ENCODE results near the gene MPPED1. TPM values are rescaled to one million over a fixed set of nuclear protein-coding genes. Genes with fewer than 3 reads are reported as not detected.

MPPED1 gene
- total RNA-seq, 4 donors from 2014 or later: not detected

DNA sequence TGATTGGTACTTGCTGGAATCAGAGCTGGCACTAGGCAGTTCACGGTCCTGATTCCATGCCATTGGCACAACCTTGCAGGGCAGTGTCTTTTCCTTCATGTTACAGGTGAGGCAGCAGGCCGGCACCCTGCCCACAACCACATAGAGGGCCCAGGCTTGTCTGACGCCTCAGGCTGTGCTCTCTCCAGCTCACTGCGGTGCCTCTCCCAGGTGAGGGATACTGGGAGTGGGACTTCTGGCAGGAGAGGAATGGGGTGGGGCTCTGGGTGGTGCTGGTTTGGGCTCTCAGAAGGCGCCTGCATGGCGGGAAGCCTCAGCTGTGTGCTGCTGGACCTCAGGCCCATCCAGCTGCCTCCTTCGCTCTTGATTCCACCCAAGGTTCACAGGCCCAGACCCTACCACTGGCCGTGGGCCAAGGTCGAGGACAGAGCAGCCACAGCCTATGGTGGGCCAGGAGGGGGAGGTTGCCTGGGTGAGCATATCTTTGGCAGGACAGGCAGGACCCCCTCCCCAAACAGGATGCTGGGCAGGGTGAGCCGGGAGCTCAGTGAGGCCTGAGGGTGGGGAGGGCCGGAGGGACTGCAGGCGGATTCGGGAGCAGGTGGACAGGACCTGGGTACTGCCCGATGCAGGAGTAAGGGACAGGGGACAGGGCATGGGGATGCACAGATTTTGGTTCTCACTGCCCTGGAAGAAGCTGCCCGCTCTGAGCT, 7.0 kb upstream of the MPPED1 start:
- TF ChIP-seq, protein P1, sequence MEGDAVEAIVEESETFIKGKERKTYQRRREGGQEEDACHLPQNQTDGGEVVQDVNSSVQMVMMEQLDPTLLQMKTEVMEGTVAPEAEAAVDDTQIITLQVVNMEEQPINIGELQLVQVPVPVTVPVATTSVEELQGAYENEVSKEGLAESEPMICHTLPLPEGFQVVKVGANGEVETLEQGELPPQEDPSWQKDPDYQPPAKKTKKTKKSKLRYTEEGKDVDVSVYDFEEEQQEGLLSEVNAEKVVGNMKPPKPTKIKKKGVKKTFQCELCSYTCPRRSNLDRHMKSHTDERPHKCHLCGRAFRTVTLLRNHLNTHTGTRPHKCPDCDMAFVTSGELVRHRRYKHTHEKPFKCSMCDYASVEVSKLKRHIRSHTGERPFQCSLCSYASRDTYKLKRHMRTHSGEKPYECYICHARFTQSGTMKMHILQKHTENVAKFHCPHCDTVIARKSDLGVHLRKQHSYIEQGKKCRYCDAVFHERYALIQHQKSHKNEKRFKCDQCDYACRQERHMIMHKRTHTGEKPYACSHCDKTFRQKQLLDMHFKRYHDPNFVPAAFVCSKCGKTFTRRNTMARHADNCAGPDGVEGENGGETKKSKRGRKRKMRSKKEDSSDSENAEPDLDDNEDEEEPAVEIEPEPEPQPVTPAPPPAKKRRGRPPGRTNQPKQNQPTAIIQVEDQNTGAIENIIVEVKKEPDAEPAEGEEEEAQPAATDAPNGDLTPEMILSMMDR (IDR thresholded peaks at IDR 0.05; ENCODE audit: low read depth): no peak

GRCh38 chr22:43406186-43406790, 5.5 kb upstream of the MPPED1 start:
- TF ChIP-seq, protein P1 (IDR thresholded peaks at IDR 0.05; ENCODE audit: low read depth): no peak

DNA sequence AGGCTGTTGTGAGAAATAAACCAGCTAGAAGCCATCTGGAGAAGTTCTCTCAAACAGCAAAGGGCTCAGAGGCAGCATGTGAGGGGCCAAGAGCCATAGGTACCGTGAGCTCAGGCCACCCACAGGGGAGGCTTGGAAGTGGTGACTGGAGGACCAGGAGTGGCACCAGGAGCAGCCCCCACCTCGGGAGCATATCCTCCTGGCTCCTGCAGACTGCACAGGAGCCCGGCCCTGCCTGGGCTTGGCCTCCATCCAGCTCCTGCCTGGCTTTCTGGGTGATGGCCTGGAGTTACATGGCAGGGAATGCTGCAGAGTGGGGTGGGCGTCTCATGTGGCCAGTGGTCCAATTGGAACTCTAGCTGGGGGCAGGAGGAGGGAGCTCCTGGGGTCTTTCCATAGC, 4.2 kb upstream of the MPPED1 start:
- TF ChIP-seq, protein P1 (IDR thresholded peaks at IDR 0.05; ENCODE audit: low read depth): no peak

GRCh38 chr22:43408009-43408408, 3.8 kb upstream of the MPPED1 start:
- TF ChIP-seq, protein P1 (IDR thresholded peaks at IDR 0.05; ENCODE audit: low read depth): no peak

DNA sequence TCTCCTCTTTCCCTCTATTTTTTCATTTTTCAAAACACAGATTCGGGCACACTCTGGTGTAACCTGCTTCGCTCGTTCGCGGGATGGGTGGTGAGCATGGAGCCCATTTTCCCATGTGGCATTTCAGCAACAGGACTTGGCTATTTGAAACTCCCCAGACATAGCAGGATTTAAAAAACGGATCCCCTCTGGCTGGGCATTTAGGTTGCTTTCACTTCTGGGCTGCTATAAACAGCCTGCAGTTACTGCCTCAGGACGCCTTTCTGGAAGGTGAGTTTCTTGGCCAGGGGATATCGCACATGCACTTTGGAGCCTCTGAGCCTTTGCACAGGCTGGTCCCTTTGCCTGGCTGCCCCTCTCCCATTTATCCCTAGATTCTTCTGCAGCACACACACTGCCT, 2.8 kb upstream of the MPPED1 start:
- TF ChIP-seq, protein P1 (IDR thresholded peaks at IDR 0.05; ENCODE audit: low read depth): no peak

DNA sequence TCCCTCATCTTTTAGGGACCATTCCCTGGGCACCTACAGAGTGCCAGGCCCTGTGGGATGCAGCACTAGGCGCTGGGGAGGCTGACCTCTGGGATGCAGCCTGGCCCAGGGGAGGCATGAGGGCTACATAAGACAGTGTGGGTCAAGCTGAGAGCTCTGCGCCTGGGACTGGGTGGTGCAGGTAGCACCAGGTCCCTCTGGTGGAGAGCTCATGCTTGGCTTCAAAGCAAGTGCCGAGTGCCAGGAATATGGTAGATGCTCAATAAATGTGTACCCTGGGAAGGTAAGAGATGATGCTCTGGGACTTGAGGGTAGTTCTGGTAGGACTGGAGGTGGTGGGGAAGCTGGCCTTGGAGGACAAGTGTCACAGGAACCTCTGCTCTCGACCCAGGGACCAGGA, 2.0 kb upstream of the MPPED1 start:
- TF ChIP-seq, protein P1 (IDR thresholded peaks at IDR 0.05; ENCODE audit: low read depth): no peak

GRCh38 chr22:43411040-43411868, 560 bp upstream of the MPPED1 start:
- TF ChIP-seq, protein P1 (IDR thresholded peaks at IDR 0.05; ENCODE audit: low read depth): no peak
